Measurements from ENCODE around the gene CRHR1. TPM values are rescaled to one million over a fixed set of nuclear protein-coding genes. Genes with fewer than 3 reads are reported as not detected.

CRHR1 gene
- polyA plus RNA-seq, 3 donors: 0.19 to 0.98 TPM; not detected in 1

GRCh38 chr17:45841186-45841585, 57.1 kb downstream of the CRHR1 start:
- DNase-seq (ENCODE audit: low read depth in 3 of 3, low spot score in 2 of 3): no peak

GRCh38 chr17:45841883-45842525, 57.9 kb downstream of the CRHR1 start:
- no peak for DNase-seq (ENCODE audit: low read depth in 3 of 3, low spot score in 2 of 3)

- no peak for DNase-seq (ENCODE audit: low read depth in 3 of 3, low spot score in 2 of 3)
Measured at GRCh38 chr17:45843722-45844121, 59.6 kb downstream of the CRHR1 start.

GRCh38 chr17:45844695-45845375, 60.7 kb downstream of the CRHR1 start, which contains the start of gene SPPL2C:
Gene SPPL2C, plus strand, starts transcription at chr17:45844881. Its CDS starts 26 bp downstream, at chr17:45844907.
- no peak for DNase-seq (ENCODE audit: low read depth in 3 of 3, low spot score in 2 of 3)

GRCh38 chr17:45845376-45846185, 61.5 kb downstream of the CRHR1 start:
- DNase-seq (ENCODE audit: low read depth in 3 of 3, low spot score in 2 of 3): no peak

GRCh38 chr17:45846223-45846622, 62.1 kb downstream of the CRHR1 start:
- DNase-seq (ENCODE audit: low read depth in 3 of 3, low spot score in 2 of 3): no peak

GRCh38 chr17:45846646-45847045, 62.5 kb downstream of the CRHR1 start:
- DNase-seq (ENCODE audit: low read depth in 3 of 3, low spot score in 2 of 3): no peak

- DNase-seq (ENCODE audit: low read depth in 3 of 3, low spot score in 2 of 3): no peak
Measured at GRCh38 chr17:45847101-45847500, 63.0 kb downstream of the CRHR1 start.

GRCh38 chr17:45847747-45848146, 63.6 kb downstream of the CRHR1 start:
- DNase-seq (ENCODE audit: low read depth in 3 of 3, low spot score in 2 of 3): no peak

GRCh38 chr17:45848405-45848804, 64.3 kb downstream of the CRHR1 start:
- DNase-seq (ENCODE audit: low read depth in 3 of 3, low spot score in 2 of 3): no peak

GRCh38 chr17:45848868-45849535, 64.9 kb downstream of the CRHR1 start:
- no peak for DNase-seq (ENCODE audit: low read depth in 3 of 3, low spot score in 2 of 3)

- DNase-seq (ENCODE audit: low read depth in 3 of 3, low spot score in 2 of 3): no peak
Measured at GRCh38 chr17:45849536-45849990, 65.4 kb downstream of the CRHR1 start.

- DNase-seq (ENCODE audit: low read depth in 3 of 3, low spot score in 2 of 3): no peak
Measured at GRCh38 chr17:45850011-45850410, 65.9 kb downstream of the CRHR1 start.

GRCh38 chr17:45850468-45850867, 66.3 kb downstream of the CRHR1 start:
- DNase-seq (ENCODE audit: low read depth in 3 of 3, low spot score in 2 of 3): no peak

- DNase-seq (ENCODE audit: low read depth in 3 of 3, low spot score in 2 of 3): no peak
Measured at GRCh38 chr17:45851022-45851421, 66.9 kb downstream of the CRHR1 start.

- no peak for DNase-seq (ENCODE audit: low read depth in 3 of 3, low spot score in 2 of 3)
Measured at GRCh38 chr17:45851464-45851863, 67.3 kb downstream of the CRHR1 start.

- DNase-seq (ENCODE audit: low read depth in 3 of 3, low spot score in 2 of 3): no peak
Measured at GRCh38 chr17:45851873-45852272, 67.8 kb downstream of the CRHR1 start.

GRCh38 chr17:45852535-45853297, 68.6 kb downstream of the CRHR1 start:
- DNase-seq (ENCODE audit: low read depth in 3 of 3, low spot score in 2 of 3): peak in 2 of 3 donors; percentile 35 to 41

GRCh38 chr17:45854209-45854608, 70.1 kb downstream of the CRHR1 start:
- no peak for DNase-seq (ENCODE audit: low read depth in 3 of 3, low spot score in 2 of 3)

- no peak for DNase-seq (ENCODE audit: low read depth in 3 of 3, low spot score in 2 of 3)
Measured at GRCh38 chr17:45855691-45856336, 71.7 kb downstream of the CRHR1 start.

Measured in right renal cortex interstitium (tissue), 3 donors.